ENCODE results near the gene FAR2. TPM values are rescaled to one million over a fixed set of nuclear protein-coding genes. Genes with fewer than 3 reads are reported as not detected.

Gene FAR2
- polyA plus RNA-seq, 1 donor (not counting 4 experiments of a cell fraction or from before 2014, with no cell fraction given): 9.2 TPM

GRCh38 chr12:29164477-29165393 is 15.7 kb downstream of the FAR2 start:
- no peaks in the 10 kb centered on the region for H3K79me2 ChIP-seq (ENCODE audit: control insufficient read depth, insufficient read depth, low read length)
- peak overlapping the region; percentile 42 for H3K4me2 ChIP-seq (ENCODE audit: control insufficient read depth, extremely low read depth, insufficient read depth, low read depth, low read length)
- H3K36me3 ChIP-seq (ENCODE audit: control insufficient read depth in 2 of 2, extremely low read depth in 1 of 2, insufficient read depth in 2 of 2, low read length in 2 of 2): no peaks in the 10 kb centered on the region
- peak; percentile 55 for FAIRE-seq
- H3K27ac ChIP-seq (ENCODE audit: control insufficient read depth, insufficient read depth, low read length): peak overlapping the region; percentile 36
- no peak overlapping the region for H3K9ac ChIP-seq (ENCODE audit: control insufficient read depth, extremely low read depth, insufficient read depth, low read length)
- no peaks in the 10 kb centered on the region for H3K9me3 ChIP-seq (ENCODE audit: control insufficient read depth, low read depth, low read length)
- no peaks in the 10 kb centered on the region for H3K27me3 ChIP-seq (ENCODE audit: control insufficient read depth, extremely low read depth, insufficient read depth, low read length)
- H3K4me3 ChIP-seq (ENCODE audit: control insufficient read depth in 2 of 3, extremely low read depth in 1 of 3, insufficient read depth in 2 of 3, low read depth in 1 of 3, low read length in 3 of 3): no peak overlapping the region
- no peak overlapping the region for H2AFZ ChIP-seq (ENCODE audit: control insufficient read depth, low read length)
- TF ChIP-seq EZH2 (IDR thresholded peaks at IDR 0.05; ENCODE audit: low read length) (no peak), CTCF (optimal IDR thresholded peaks at IDR 0.05 in 1 of 3, IDR thresholded peaks at IDR 0.05 in 1 of 3, conservative IDR thresholded peaks at IDR 0.05 in 1 of 3; ENCODE audit: extremely low read depth in 1 of 3, insufficient read depth in 2 of 3, low read length in 3 of 3) (no peak)
- H3K9me1 ChIP-seq (ENCODE audit: control insufficient read depth, extremely low read depth, insufficient read depth, low read length): no peaks in the 10 kb centered on the region
- dilution Hi-C loops (cut with MboI; ENCODE audit: extremely low pct_ligation_motif_present, low sequenced_read_pairs): no loop called here
- H3K4me1 ChIP-seq (ENCODE audit: control insufficient read depth, extremely low read depth, insufficient read depth, low read length): peaks cover 10% of the 10 kb centered on the region
- peak; percentile 1 for DNase-seq (ENCODE audit: low read depth, low spot score)
- H4K20me1 ChIP-seq (ENCODE audit: control insufficient read depth, extremely low read depth, insufficient read depth, low read length): no peaks in the 10 kb centered on the region

GRCh38 chr12:29167445-29167844 is 18.4 kb downstream of the FAR2 start:
- no peaks in the 10 kb centered on the region for H3K36me3 ChIP-seq (ENCODE audit: control insufficient read depth in 2 of 2, extremely low read depth in 1 of 2, insufficient read depth in 2 of 2, low read length in 2 of 2)
- no peak overlapping the region for H2AFZ ChIP-seq (ENCODE audit: control insufficient read depth, low read length)
- H3K79me2 ChIP-seq (ENCODE audit: control insufficient read depth, insufficient read depth, low read length): no peaks in the 10 kb centered on the region
- dilution Hi-C loops (cut with MboI; ENCODE audit: extremely low pct_ligation_motif_present, low sequenced_read_pairs): no loop called here
- H3K27ac ChIP-seq (ENCODE audit: control insufficient read depth, insufficient read depth, low read length): no peak overlapping the region
- H3K9me1 ChIP-seq (ENCODE audit: control insufficient read depth, extremely low read depth, insufficient read depth, low read length): no peaks in the 10 kb centered on the region
- H3K4me2 ChIP-seq (ENCODE audit: control insufficient read depth, extremely low read depth, insufficient read depth, low read depth, low read length): no peak overlapping the region
- H3K9ac ChIP-seq (ENCODE audit: control insufficient read depth, extremely low read depth, insufficient read depth, low read length): no peak overlapping the region
- FAIRE-seq (no peak), DNase-seq (ENCODE audit: low read depth, low spot score) (no peak)
- TF ChIP-seq EZH2 (IDR thresholded peaks at IDR 0.05; ENCODE audit: low read length): no peak
- TF ChIP-seq CTCF (optimal IDR thresholded peaks at IDR 0.05 in 1 of 3, IDR thresholded peaks at IDR 0.05 in 1 of 3, conservative IDR thresholded peaks at IDR 0.05 in 1 of 3; ENCODE audit: extremely low read depth in 1 of 3, insufficient read depth in 2 of 3, low read length in 3 of 3): no peak
- peaks cover 10% of the 10 kb centered on the region for H3K4me1 ChIP-seq (ENCODE audit: control insufficient read depth, extremely low read depth, insufficient read depth, low read length)
- no peaks in the 10 kb centered on the region for H3K27me3 ChIP-seq (ENCODE audit: control insufficient read depth, extremely low read depth, insufficient read depth, low read length)
- H4K20me1 ChIP-seq (ENCODE audit: control insufficient read depth, extremely low read depth, insufficient read depth, low read length): no peaks in the 10 kb centered on the region
- H3K4me3 ChIP-seq (ENCODE audit: control insufficient read depth in 2 of 3, extremely low read depth in 1 of 3, insufficient read depth in 2 of 3, low read depth in 1 of 3, low read length in 3 of 3): no peak overlapping the region
- no peaks in the 10 kb centered on the region for H3K9me3 ChIP-seq (ENCODE audit: control insufficient read depth, low read depth, low read length)

Data from keratinocyte (primary cell).